ENCODE data around the gene SYN1. TPM values are rescaled to one million over a fixed set of nuclear protein-coding genes. Genes with fewer than 3 reads are reported as not detected.

The SYN1 gene
- total RNA-seq, 4 donors from 2014 or later: 0.16 to 0.41 (median 0.39) TPM

DNA sequence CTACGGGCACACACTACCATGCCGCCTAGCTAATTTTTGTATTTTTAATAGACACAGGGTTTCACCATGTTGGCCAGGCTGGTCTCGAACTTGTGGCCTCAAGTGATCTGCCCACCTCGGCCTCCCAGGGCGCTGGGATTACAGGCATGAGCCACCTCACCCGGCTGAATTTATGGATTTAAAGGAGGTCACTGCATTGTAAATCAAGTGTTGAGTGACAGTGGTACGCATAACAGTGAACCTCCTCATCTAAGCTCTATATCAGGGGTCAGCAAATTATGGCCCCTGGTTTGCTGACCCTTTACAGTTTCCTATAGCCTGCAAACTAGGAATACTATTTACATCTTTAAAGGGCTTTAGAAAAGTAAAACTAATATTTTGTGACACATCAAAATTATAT, 41.9 kb upstream of the SYN1 start:
- no peak for TF ChIP-seq POLR2AphosphoS5 (IDR thresholded peaks at IDR 0.05)
- TF ChIP-seq, protein P1, sequence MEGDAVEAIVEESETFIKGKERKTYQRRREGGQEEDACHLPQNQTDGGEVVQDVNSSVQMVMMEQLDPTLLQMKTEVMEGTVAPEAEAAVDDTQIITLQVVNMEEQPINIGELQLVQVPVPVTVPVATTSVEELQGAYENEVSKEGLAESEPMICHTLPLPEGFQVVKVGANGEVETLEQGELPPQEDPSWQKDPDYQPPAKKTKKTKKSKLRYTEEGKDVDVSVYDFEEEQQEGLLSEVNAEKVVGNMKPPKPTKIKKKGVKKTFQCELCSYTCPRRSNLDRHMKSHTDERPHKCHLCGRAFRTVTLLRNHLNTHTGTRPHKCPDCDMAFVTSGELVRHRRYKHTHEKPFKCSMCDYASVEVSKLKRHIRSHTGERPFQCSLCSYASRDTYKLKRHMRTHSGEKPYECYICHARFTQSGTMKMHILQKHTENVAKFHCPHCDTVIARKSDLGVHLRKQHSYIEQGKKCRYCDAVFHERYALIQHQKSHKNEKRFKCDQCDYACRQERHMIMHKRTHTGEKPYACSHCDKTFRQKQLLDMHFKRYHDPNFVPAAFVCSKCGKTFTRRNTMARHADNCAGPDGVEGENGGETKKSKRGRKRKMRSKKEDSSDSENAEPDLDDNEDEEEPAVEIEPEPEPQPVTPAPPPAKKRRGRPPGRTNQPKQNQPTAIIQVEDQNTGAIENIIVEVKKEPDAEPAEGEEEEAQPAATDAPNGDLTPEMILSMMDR (IDR thresholded peaks at IDR 0.05): no peak
- TF ChIP-seq POLR2A (IDR thresholded peaks at IDR 0.05): no peak
- TF ChIP-seq EP300 (IDR thresholded peaks at IDR 0.05; ENCODE audit: low read depth): no peak
- DNase-seq: no peak
- no peaks in the 10 kb centered on the region for H3K9me3 ChIP-seq
- H3K27ac ChIP-seq: no peak overlapping the region
- peaks cover 0 to 3% (median 0%) of the 10 kb centered on the region in 4 donors for H3K4me1 ChIP-seq
- WGBS, 2 donors (ENCODE audit: low coverage in 1 of 2): 85 to 93% methylated on average over 3 to 7 of the region's 7 CpGs
- H3K27me3 ChIP-seq: no peaks in the 10 kb centered on the region
- intact Hi-C loops (cut with DNase I; ENCODE audit: low total_unique reads) (no loop called here), in situ Hi-C loops (cut with MboI; ENCODE audit: low pct_ligation_motif_present in 1 of 4, low pct_unique_long_range_greater_than_20kb in 1 of 4, low sequenced_read_pairs in 3 of 4) (no loop called here)
- no peaks in the 10 kb centered on the region for H3K36me3 ChIP-seq
- no peak overlapping the region for H3K4me3 ChIP-seq

DNA sequence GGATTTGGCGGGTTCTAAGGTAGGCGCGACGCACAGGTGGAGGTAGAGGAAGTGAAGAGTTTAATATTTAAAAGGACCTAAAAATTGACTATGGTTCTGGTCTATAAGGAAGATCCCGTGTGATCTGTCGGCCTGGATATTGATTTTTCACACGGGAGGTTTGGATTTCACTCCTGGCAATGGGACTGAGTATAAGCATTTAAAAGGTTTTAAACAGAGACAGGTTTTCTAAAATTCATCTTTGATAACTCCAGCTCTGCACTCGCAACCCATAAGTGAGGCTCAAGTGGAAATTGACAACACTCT, 39.7 kb upstream of the SYN1 start:
- DNase-seq: no peak
- in situ Hi-C loops (cut with MboI; ENCODE audit: low pct_ligation_motif_present in 1 of 4, low pct_unique_long_range_greater_than_20kb in 1 of 4, low sequenced_read_pairs in 3 of 4): no loop called here
- intact Hi-C loops (cut with DNase I; ENCODE audit: low total_unique reads): no loop called here
- TF ChIP-seq, protein P1 (IDR thresholded peaks at IDR 0.05): no peak
- TF ChIP-seq POLR2A (IDR thresholded peaks at IDR 0.05): no peak
- TF ChIP-seq EP300 (IDR thresholded peaks at IDR 0.05; ENCODE audit: low read depth): no peak
- no peak for TF ChIP-seq POLR2AphosphoS5 (IDR thresholded peaks at IDR 0.05)
- H3K9me3 ChIP-seq: no peaks in the 10 kb centered on the region
- no peaks in the 10 kb centered on the region for H3K36me3 ChIP-seq
- peak overlapping the region in 3 of 4 donors; percentile 45 to 68 (median 65) for H3K4me3 ChIP-seq
- H3K27me3 ChIP-seq: no peaks in the 10 kb centered on the region
- WGBS, 2 donors (ENCODE audit: low coverage in 1 of 2): 13 to 47% methylated on average over 3 to 8 of the region's 8 CpGs
- peak overlapping the region; percentile 89 to 99 (median 98) for H3K27ac ChIP-seq
- H3K4me1 ChIP-seq: peaks cover 0 to 3% (median 0%) of the 10 kb centered on the region in 4 donors

DNA sequence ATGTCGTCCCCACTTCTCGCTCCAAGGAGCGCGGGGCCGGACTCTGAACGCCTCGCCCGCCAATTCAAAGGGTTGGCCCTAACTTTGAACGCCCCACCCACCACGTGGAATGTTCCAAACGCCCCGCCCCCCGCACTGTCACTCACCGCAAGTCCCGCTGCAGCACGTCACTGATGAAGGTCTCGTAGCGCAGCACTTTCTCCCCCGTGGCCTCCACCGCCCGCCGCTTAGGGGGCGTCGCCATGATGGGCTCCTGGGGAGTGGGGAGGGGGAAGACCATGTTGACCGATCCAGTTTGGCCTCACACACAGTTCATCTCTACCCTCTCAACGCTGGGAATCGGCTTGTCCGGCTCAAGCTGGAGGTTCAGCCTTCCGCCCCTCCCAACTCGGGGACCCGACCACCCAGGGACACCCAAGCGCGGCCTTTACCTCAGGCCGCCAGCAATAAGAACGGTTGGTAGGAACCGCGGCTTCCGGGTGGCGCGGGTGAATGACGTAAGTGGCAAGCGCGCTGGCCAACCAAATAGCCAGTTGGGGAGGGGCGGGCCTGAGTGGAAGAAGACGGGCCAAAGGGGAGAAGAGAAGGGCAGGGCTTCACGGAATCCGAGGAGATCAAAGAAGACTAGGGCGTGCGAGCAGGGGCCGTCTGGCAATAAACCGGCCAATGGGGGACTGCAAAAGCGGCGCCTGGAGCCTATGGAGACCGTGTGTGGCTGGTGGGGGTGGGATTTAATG, 39.2 kb upstream of the SYN1 start, which contains the start of gene UXT:
Gene UXT, minus strand, starts transcription at position 497 of the 737 bp plus-strand sequence. Its CDS starts 253 bp downstream, at position 244.
- DNase-seq: peak; percentile 96
- Histone ChIP-seq H3K4me1 (peaks cover 0 to 3% (median 0%) of the 10 kb centered on the region in 4 donors), H3K9me3 (no peaks in the 10 kb centered on the region), H3K27ac (peak within 1 kb of the TSS; percentile 89 to 99 (median 98)), H3K4me3 (peak within 1 kb of the TSS; percentile 45 to 68 (median 61)), H3K27me3 (no peaks in the 10 kb centered on the region), H3K36me3 (no peaks in the 10 kb centered on the region)
- 47% methylated on average over 54 of the region's 54 CpGs; no CpG with 5 or more reads in 1 of the 2 donors for WGBS, 2 donors (ENCODE audit: low coverage in 1 of 2)
- TF ChIP-seq EP300 (IDR thresholded peaks at IDR 0.05; ENCODE audit: low read depth) (no peak), POLR2AphosphoS5 (IDR thresholded peaks at IDR 0.05) (peak; percentile 59 to 88 (median 83)), POLR2A (IDR thresholded peaks at IDR 0.05) (peak; percentile 92)
- TF ChIP-seq, protein P1 (IDR thresholded peaks at IDR 0.05): no peak
- in situ Hi-C loops (cut with MboI; ENCODE audit: low pct_ligation_motif_present in 1 of 4, low pct_unique_long_range_greater_than_20kb in 1 of 4, low sequenced_read_pairs in 3 of 4) (no loop called here), intact Hi-C loops (cut with DNase I; ENCODE audit: low total_unique reads) (no loop called here)

DNA sequence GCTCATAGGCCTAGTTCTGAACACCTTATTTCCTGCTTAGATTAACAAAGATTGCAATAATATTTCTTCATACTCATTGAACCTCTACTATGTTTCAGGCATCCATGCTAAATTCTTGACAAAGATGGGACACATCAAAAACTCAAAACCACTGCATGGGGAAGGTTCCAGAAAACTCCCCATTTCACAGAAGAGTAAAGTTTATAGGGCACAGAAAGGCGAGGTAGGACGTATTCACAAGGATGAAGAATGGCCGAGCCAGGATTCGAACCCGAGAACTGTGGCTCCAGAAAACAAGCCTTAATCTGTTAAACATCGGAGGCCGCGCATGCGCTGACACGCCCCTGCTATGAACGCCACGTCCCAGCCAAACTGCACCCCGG, 38.6 kb upstream of the SYN1 start:
- H3K4me1 ChIP-seq: peaks cover 0 to 3% (median 0%) of the 10 kb centered on the region in 4 donors
- no peak for DNase-seq
- no peaks in the 10 kb centered on the region for H3K36me3 ChIP-seq
- no peaks in the 10 kb centered on the region for H3K27me3 ChIP-seq
- in situ Hi-C loops (cut with MboI; ENCODE audit: low pct_ligation_motif_present in 1 of 4, low pct_unique_long_range_greater_than_20kb in 1 of 4, low sequenced_read_pairs in 3 of 4) (no loop called here), intact Hi-C loops (cut with DNase I; ENCODE audit: low total_unique reads) (no loop called here)
- TF ChIP-seq POLR2AphosphoS5 (IDR thresholded peaks at IDR 0.05) (no peak), EP300 (IDR thresholded peaks at IDR 0.05; ENCODE audit: low read depth) (no peak), POLR2A (IDR thresholded peaks at IDR 0.05) (no peak)
- TF ChIP-seq, protein P1 (IDR thresholded peaks at IDR 0.05): no peak
- peak overlapping the region; percentile 89 to 99 (median 98) for H3K27ac ChIP-seq
- H3K4me3 ChIP-seq: peak overlapping the region; percentile 13 to 68 (median 55)
- H3K9me3 ChIP-seq: no peaks in the 10 kb centered on the region
- WGBS, 2 donors (ENCODE audit: low coverage in 1 of 2): 55% methylated on average over 13 of the region's 13 CpGs; no CpG with 5 or more reads in 1 of the 2 donors
